GM18951 (cell line): Measurements from ENCODE around the gene SPATA6L.

Experiments
- POLR2A ChIP-seq: IDR thresholded peaks from 4 replicates; pipeline ENCODE4 v1.6.1; 2011; ENCODE audit warnings: mild to moderate bottlenecking; ENCODE audit not compliant: insufficient read length, insufficient read depth; ENCODE audit errors: extremely low read depth
- in situ Hi-C: fragments of 300-500 bp; cut with MboI; formaldehyde crosslinking; loops from one replicate; pipeline ENCODE4 v1.12.0; 2022; ENCODE audit warnings: low sequenced_read_pairs, mixed read lengths, inconsistent platforms; ENCODE audit not compliant: unreplicated experiment

SPATA6L gene

DNA sequence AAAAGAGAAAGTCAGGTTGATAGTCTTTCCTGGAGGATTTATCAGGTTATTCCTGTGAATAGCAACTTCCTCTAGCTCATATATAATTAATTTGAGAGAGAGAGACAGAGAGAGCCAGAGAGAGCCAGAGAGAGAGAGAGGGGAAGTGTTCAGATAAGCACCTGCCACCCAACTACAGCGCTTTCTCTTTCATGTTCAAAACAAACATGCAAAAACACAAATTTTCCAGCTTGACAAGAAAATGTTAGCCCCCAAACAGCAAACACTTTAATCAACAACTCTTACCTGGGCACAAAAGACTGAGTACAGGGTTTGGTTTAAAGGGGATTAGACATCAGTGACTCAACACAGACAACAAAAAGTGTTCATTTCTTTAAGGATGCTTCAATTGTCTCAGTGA is 65.9 kb downstream of the SPATA6L start:
- TF ChIP-seq POLR2A: no peak
- in situ Hi-C loops: no loop called here

GRCh38 chr9:4596165-4596922 is 69.9 kb downstream of the SPATA6L start:
- in situ Hi-C loops: no loop called here
- TF ChIP-seq POLR2A: no peak

GRCh38 chr9:4594994-4595393 is 71.3 kb downstream of the SPATA6L start:
- no peak for TF ChIP-seq POLR2A
- in situ Hi-C loops: no loop called here

DNA sequence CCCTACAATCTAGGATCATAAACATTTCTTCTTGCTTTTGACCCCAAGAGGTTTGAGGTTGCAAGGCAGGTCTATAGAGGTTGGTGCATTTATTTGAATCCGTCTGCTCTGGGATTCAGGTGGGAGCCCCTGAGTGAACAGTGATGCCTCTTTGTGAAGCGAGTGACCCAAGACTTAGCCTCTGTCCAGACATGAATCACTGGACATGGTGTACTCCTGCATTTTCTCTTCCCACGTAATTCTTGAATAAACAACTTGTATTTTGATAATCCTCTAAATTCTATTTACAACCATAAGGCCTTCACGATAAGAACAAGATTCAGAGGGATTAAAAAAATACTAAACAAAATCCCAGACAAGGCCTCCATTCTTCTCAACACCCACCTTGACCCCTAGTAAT is 71.7 kb downstream of the SPATA6L start:
- in situ Hi-C loops: no loop called here
- no peak for TF ChIP-seq POLR2A

DNA sequence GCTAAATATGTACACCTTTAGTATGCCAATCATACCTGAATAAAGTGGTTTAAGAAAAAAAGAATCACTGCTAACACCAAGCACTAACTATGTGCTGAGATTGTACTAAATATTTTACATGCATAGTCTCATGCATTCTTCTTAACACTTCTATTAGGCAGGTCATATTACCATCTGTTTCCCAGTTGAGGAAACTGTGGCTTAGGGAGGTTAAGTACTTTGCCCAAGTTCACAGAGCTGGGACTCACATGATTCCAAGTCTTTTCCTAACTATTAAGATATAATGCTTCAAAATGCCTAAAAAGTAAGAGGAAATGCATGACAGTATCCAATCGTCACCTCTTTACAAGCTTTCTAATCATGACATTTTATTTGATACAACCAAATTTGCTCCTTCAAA is 73.4 kb downstream of the SPATA6L start:
- in situ Hi-C loops: no loop called here
- TF ChIP-seq POLR2A: no peak

DNA sequence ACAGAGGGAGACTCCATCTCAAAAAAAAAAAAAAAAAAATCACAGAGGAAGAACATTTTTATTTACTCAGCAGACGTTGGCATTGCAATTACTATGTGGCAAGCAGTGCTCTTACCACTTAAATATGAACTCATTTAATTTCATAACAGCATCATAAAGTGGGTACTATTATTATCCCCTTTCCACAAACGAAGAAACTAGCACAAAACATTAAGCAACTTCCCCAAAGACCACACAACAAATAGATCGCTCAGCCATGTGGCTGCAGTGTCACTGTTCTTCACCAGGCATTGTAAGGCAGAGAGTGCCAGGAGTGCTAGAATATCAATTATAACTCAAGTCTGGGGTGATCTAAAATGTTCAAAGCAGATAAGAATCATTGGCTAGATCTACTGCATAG is 74.0 kb downstream of the SPATA6L start:
- in situ Hi-C loops: no loop called here

GRCh38 chr9:4591123-4591500 is 75.2 kb downstream of the SPATA6L start:
- no peak for TF ChIP-seq POLR2A
- in situ Hi-C loops: no loop called here

More for the DNA sequence above, 74.0 kb downstream of the SPATA6L start:
- TF ChIP-seq POLR2A: no peak

DNA sequence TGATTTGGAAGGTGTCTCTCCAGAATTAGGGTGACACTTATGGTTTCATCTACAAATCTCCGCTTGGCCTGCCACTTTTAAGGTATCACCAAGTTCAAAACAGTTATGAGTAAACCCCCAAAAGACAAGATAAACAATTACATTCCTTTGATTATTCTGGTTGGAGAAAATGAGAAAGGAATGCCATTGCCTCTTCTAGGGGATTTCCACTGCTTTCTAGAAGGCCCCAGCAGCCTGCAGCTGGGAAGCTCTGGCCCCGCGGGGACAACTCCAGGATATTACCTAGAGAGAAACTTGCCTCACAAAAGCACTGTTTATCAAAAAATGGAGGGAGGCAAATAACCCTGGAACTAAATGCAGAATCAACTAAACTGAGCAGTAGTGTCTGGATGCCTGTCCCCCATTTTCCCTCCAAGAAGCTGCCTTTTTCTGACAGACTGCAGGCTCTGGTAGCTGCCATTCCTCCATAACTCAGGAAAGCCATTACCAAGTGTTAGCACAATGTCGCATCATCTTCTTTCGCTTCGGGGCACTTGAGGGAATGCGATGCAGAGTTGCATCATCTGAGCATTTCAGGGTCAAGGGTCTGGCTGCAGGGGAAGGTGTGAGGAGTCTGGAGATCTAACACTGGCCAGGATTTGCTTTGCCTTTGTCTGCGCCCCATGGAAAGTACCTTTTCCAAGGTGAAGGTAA is 75.7 kb downstream of the SPATA6L start:
- in situ Hi-C loops: no loop called here
- TF ChIP-seq POLR2A: no peak

GRCh38 chr9:4588721-4589120 is 77.6 kb downstream of the SPATA6L start:
- in situ Hi-C loops: no loop called here
- TF ChIP-seq POLR2A: no peak

- in situ Hi-C loops: no loop called here
- TF ChIP-seq POLR2A: no peak
These were observed 81.1 kb downstream of the SPATA6L start for GRCh38 chr9:4585135-4585534.

DNA sequence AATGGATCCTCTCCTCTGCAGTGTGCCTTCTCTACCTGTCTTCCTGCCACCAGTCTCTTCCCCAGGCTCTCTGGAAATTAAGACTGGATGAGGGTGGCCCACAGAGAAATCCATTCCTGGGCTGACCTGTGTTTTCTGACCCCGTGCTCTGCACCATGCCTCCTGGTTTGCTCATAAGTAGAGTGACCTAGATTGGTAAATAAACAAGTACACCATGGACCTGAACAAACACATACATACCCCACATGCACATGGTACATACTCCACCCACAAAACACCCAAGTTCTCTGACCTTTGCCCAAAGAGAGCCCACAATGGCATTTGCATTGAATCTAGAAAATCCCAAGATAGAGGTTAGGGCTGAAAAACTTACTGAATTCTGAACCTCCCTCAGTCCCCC is 81.6 kb downstream of the SPATA6L start:
- in situ Hi-C loops: no loop called here
- no peak for TF ChIP-seq POLR2A

DNA sequence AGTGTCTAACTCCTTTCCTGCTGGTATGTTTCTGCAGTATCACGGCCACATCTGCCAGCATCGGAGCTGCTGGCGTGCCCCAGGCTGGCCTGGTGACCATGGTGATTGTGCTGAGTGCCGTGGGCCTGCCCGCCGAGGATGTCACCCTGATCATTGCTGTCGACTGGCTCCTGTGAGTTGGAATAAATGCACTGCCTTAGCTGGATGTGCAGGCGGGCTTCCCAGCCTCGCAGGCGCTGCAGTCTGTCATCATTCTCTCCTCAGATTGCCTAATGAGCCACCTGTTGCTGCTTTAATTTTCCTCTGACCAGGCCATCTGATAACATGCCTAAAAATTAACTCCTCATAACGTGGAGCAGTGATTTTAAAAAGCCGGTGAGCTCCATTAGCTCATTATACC is 83.3 kb downstream of the SPATA6L start:
- TF ChIP-seq POLR2A: no peak
- in situ Hi-C loops: no loop called here

GRCh38 chr9:4581861-4582565 is 84.3 kb downstream of the SPATA6L start:
- TF ChIP-seq POLR2A: no peak
- in situ Hi-C loops: no loop called here
